Right atrium auricular region (tissue), 2 donors: ENCODE results near the gene GRXCR1. TPM values are rescaled to one million over a fixed set of nuclear protein-coding genes. Genes with fewer than 3 reads are reported as not detected.

ENCODE experiments used
- DNase-seq: peaks from one replicate; pipeline ENCODE4 v3.0.0-alpha.2; 2019; ENCODE audit warnings: low spot score
- H3K27ac ChIP-seq, 2 donors: fragments of 200-600 bp; sonication (generic); 1 replicate in 1 of 2; 2 replicates in 1 of 2; pipeline ENCODE4 v1.5.1; 2016 to 2019
- H3K27me3 ChIP-seq, 2 donors: fragments of 200-600 bp; sonication (generic); one replicate each; pipeline versions ENCODE4 v1.5.1 to v1.6.0; 2017 to 2019
- H3K36me3 ChIP-seq: fragments of 200-600 bp; sonication (generic); one replicate; pipeline ENCODE4 v1.5.1; 2016
- H3K4me1 ChIP-seq, 2 donors: fragments of 200-600 bp; sonication (generic); one replicate each; pipeline versions ENCODE4 v1.5.1 to v1.6.0; 2017 to 2019
- H3K4me3 ChIP-seq, 2 donors: fragments of 200-600 bp; sonication (generic); 1 replicate in 1 of 2; 2 replicates in 1 of 2; pipeline ENCODE4 v1.5.1; 2017 to 2019; ENCODE audit warnings: mild to moderate bottlenecking in 1 of 2, moderate library complexity in 1 of 2
- H3K9me3 ChIP-seq, 2 donors: fragments of 200-600 bp; sonication (generic); one replicate each; pipeline ENCODE4 v1.5.1; 2019
- total RNA-seq, 2 donors: library from RNA; depleted of rRNA; stranded (reverse); fragments of >200 nt; gene quantifications; one replicate each; pipeline ENCODE4 v1.1.0, GENCODE V29; 2016
- TF ChIP-seq, protein P1 (sequence below), 2 donors: fragments of 200-600 bp; sonication (generic); IDR thresholded peaks; one replicate each; pipeline ENCODE4 v1.5.1; 2019; ENCODE audit warnings: antibody characterized with exemption in 2 of 2

GRXCR1 gene
- total RNA-seq, 2 donors from 2014 or later = not detected

DNA sequence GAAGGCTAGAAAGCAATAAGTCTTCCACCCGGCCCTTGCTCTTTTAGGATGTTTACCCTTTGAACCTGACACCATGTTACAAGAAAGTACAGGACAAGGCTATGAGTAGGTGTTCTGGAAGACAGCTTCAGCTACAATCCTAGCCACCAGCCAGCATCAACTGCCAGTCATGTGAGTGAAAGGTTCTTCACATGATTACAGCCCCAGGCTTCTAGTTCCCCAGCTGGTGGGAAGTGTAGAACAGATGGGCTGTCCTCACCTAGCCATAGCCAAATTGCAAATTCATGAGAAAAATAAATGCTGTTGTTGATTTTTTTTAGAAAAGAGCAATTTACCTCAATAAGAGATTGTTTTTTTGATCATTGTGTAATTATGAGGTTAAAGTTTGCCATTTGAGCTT, 60.8 kb downstream of the GRXCR1 start:
- TF ChIP-seq, protein P1, sequence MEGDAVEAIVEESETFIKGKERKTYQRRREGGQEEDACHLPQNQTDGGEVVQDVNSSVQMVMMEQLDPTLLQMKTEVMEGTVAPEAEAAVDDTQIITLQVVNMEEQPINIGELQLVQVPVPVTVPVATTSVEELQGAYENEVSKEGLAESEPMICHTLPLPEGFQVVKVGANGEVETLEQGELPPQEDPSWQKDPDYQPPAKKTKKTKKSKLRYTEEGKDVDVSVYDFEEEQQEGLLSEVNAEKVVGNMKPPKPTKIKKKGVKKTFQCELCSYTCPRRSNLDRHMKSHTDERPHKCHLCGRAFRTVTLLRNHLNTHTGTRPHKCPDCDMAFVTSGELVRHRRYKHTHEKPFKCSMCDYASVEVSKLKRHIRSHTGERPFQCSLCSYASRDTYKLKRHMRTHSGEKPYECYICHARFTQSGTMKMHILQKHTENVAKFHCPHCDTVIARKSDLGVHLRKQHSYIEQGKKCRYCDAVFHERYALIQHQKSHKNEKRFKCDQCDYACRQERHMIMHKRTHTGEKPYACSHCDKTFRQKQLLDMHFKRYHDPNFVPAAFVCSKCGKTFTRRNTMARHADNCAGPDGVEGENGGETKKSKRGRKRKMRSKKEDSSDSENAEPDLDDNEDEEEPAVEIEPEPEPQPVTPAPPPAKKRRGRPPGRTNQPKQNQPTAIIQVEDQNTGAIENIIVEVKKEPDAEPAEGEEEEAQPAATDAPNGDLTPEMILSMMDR (IDR thresholded peaks at IDR 0.05) = no peak
- Histone ChIP-seq H3K27me3 (no peaks in the 10 kb centered on the region), H3K27ac (no peak overlapping the region), H3K4me3 (no peak overlapping the region), H3K9me3 (no peaks in the 10 kb centered on the region), H3K4me1 (no peaks in the 10 kb centered on the region), H3K36me3 (no peaks in the 10 kb centered on the region)
- no peak for DNase-seq

GRCh38 chr4:42954963-42955669, 62.6 kb downstream of the GRXCR1 start:
- no peaks in the 10 kb centered on the region for H3K36me3 ChIP-seq
- no peak for DNase-seq
- H3K27ac ChIP-seq = no peak overlapping the region
- no peaks in the 10 kb centered on the region for H3K4me1 ChIP-seq
- no peaks in the 10 kb centered on the region for H3K9me3 ChIP-seq
- no peak overlapping the region for H3K4me3 ChIP-seq
- TF ChIP-seq, protein P1 (IDR thresholded peaks at IDR 0.05) = no peak
- no peaks in the 10 kb centered on the region for H3K27me3 ChIP-seq

DNA sequence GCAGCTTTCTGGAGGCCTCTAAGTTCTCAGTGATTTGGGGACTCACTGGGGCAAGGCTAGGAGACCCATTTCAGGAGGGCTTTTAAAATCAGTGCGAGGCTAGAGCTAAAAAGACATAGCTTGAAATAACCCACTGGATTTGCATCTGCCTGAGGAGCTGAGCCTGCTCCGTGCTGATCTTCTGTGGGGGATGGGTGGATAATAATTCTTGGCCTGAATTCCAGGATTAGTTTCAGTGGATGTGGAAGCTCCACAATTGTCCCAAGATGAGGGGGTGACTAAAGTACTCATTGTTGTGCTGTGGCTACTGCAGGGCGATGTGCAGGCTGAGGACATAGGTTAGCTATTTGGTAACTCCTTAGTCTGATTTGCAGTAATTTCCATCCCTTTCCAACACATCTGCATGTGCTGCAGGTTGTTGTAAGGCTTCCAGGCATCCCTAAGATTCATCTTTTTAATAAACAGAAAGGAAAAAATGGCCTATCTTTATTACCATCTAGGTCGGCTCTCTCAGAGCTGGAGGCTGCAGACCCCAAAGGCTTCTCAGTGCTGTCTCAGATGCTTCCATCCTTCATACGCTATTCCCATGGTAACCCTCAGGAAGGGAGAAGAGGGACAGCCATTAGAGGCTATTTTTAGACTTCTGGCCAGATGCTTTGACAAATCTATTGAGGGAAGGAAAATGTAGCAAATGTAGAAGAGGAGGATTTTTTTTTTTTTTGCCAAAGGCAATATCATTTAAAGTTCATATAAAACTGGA, 63.4 kb downstream of the GRXCR1 start:
- DNase-seq = no peak
- H3K4me3 ChIP-seq = no peak overlapping the region

DNA sequence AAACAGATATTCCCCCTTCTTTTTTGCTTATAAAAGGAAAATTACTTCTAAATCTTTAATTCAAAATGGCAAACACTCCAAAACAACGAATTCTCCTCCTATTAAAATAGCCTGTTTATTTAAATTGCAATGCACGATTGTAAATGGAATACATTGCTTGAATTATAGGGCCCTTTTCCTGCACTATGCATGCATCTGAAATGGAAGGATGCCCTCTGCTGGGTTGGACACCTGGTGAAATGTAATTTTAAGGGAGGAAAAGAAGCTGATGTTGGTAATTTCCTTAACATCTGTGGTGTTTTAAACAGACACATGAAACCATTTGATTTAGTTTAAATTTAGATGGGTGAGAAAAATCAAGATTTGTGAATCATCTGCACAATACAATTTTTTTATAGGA, 72.8 kb downstream of the GRXCR1 start:
- DNase-seq = no peak
- Histone ChIP-seq H3K4me3 (no peak overlapping the region), H3K4me1 (no peaks in the 10 kb centered on the region), H3K27me3 (no peaks in the 10 kb centered on the region), H3K27ac (no peak overlapping the region), H3K9me3 (no peaks in the 10 kb centered on the region), H3K36me3 (no peaks in the 10 kb centered on the region)
- TF ChIP-seq, protein P1 (IDR thresholded peaks at IDR 0.05) = peak in 1 of 2 donors; percentile 15

More for the DNA sequence above, 63.4 kb downstream of the GRXCR1 start:
- Histone ChIP-seq H3K27ac (no peak overlapping the region), H3K36me3 (no peaks in the 10 kb centered on the region), H3K4me1 (no peaks in the 10 kb centered on the region), H3K9me3 (no peaks in the 10 kb centered on the region), H3K27me3 (no peaks in the 10 kb centered on the region)
- TF ChIP-seq, protein P1 (IDR thresholded peaks at IDR 0.05) = no peak

DNA sequence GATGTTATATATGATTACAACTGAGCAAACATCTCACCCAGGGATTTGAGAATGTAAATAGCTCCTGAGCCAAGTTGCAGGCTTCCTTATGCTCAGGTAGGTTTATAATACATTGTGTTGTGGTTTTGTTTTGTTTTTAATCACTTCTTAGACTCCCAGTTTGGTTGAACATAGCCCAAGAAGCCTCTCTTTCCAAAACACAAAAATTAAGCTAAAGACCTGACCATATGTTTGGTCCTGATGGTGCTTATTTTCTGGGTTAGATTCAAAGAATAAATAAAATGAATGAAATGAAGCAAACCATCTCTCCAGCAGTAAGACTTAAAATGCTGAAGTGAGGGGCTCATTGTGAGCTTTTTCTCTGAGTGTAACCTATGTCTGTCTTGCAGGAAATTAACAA, 93.5 kb downstream of the GRXCR1 start:
- H3K4me1 ChIP-seq = no peaks in the 10 kb centered on the region
- no peak overlapping the region for H3K4me3 ChIP-seq
- no peaks in the 10 kb centered on the region for H3K36me3 ChIP-seq
- TF ChIP-seq, protein P1 (IDR thresholded peaks at IDR 0.05) = no peak
- H3K9me3 ChIP-seq = peaks cover 6 to 23% of the 10 kb centered on the region in 2 donors
- DNase-seq = no peak
- H3K27me3 ChIP-seq = no peaks in the 10 kb centered on the region
- no peak overlapping the region for H3K27ac ChIP-seq
